ENCODE results near the gene ARHGAP31. TPM values are rescaled to one million over a fixed set of nuclear protein-coding genes. Genes with fewer than 3 reads are reported as not detected.
A peak's percentile ranks its signal among the peaks of the same experiment; 100 is the strongest.

Gene ARHGAP31
- total RNA-seq, 4 donors from 2014 or later = 19.8 to 28.7 (median 22.6) TPM

- H3K9me3 ChIP-seq = no peaks in the 10 kb centered on the region
- no peak for TF ChIP-seq CTCF (IDR thresholded peaks at IDR 0.05)
- no peak for TF ChIP-seq POLR2A (IDR thresholded peaks at IDR 0.05)
- peak overlapping the region; percentile 55 to 90 for H3K4me3 ChIP-seq
- peak overlapping the region; percentile 61 to 96 (median 91) for H3K27ac ChIP-seq
- H3K4me1 ChIP-seq = peaks cover 0 to 56% (median 13%) of the 10 kb centered on the region in 3 donors
- H3K36me3 ChIP-seq = peaks cover 0 to 15% of the 10 kb centered on the region in 2 donors
- no peaks in the 10 kb centered on the region for H3K27me3 ChIP-seq
- ATAC-seq = peak; percentile 24
- WGBS, 2 donors (ENCODE audit: low coverage in 1 of 2) = 0 to 1% methylated on average over 12 to 16 of the region's 43 CpGs
These were observed 801 bp downstream of the ARHGAP31 start for GRCh38 chr3:119294696-119295671.

- H3K36me3 ChIP-seq = peaks cover 0 to 15% of the 10 kb centered on the region in 2 donors
- peaks cover 0 to 65% (median 15%) of the 10 kb centered on the region in 3 donors for H3K4me1 ChIP-seq
- no peaks in the 10 kb centered on the region for H3K9me3 ChIP-seq
- peak overlapping the region; percentile 55 to 90 for H3K4me3 ChIP-seq
- H3K27ac ChIP-seq = peak overlapping the region; percentile 29 to 96 (median 91)
- 23 to 37% methylated on average over 7 to 8 of the region's 8 CpGs for WGBS, 2 donors (ENCODE audit: low coverage in 1 of 2)
- ATAC-seq = no peak
- no peaks in the 10 kb centered on the region for H3K27me3 ChIP-seq
- TF ChIP-seq CTCF (IDR thresholded peaks at IDR 0.05) = no peak
- no peak for TF ChIP-seq EP300 (IDR thresholded peaks at IDR 0.05)
- no peak for TF ChIP-seq POLR2AphosphoS5 (IDR thresholded peaks at IDR 0.05)
- no peak for TF ChIP-seq POLR2A (IDR thresholded peaks at IDR 0.05)
These were observed 1.9 kb downstream of the ARHGAP31 start for GRCh38 chr3:119295816-119296726.

GRCh38 chr3:119296727-119297122, 2.5 kb downstream of the ARHGAP31 start:
- peak overlapping the region in 3 of 4 donors; percentile 27 to 96 (median 95) for H3K27ac ChIP-seq
- H3K36me3 ChIP-seq = peaks cover 0 to 15% of the 10 kb centered on the region in 2 donors

GRCh38 chr3:119297169-119297568, 3.0 kb downstream of the ARHGAP31 start:
- H3K4me1 ChIP-seq = peaks cover 0 to 67% (median 21%) of the 10 kb centered on the region in 3 donors
- TF ChIP-seq POLR2AphosphoS5 (IDR thresholded peaks at IDR 0.05) (no peak), CTCF (IDR thresholded peaks at IDR 0.05) (no peak), POLR2A (IDR thresholded peaks at IDR 0.05) (no peak), EP300 (IDR thresholded peaks at IDR 0.05) (no peak)
- no peaks in the 10 kb centered on the region for H3K9me3 ChIP-seq
- H3K27me3 ChIP-seq = no peaks in the 10 kb centered on the region
- peaks cover 0 to 15% of the 10 kb centered on the region in 2 donors for H3K36me3 ChIP-seq
- peak overlapping the region in 2 of 4 donors; percentile 27 to 96 for H3K27ac ChIP-seq
- no peak for ATAC-seq
- H3K4me3 ChIP-seq = peak overlapping the region in 1 of 2 donors; percentile 90

More at GRCh38 chr3:119296727-119297122, 2.5 kb downstream of the ARHGAP31 start:
- Histone ChIP-seq H3K4me1 (peaks cover 0 to 67% (median 20%) of the 10 kb centered on the region in 3 donors), H3K4me3 (peak overlapping the region; percentile 55 to 90), H3K9me3 (no peaks in the 10 kb centered on the region), H3K27me3 (no peaks in the 10 kb centered on the region)
- no peak for ATAC-seq
- WGBS, 2 donors (ENCODE audit: low coverage in 1 of 2) = 48 to 62% methylated on average over 3 of the region's 4 CpGs
- TF ChIP-seq CTCF (IDR thresholded peaks at IDR 0.05) (no peak), EP300 (IDR thresholded peaks at IDR 0.05) (no peak), POLR2A (IDR thresholded peaks at IDR 0.05) (no peak), POLR2AphosphoS5 (IDR thresholded peaks at IDR 0.05) (no peak)

All from gastroesophageal sphincter (tissue), 4 donors.